GM18520 (cell line): ENCODE results near the gene TIGAR.

Source experiments
- ATAC-seq: cut with Tn5 transposase; IDR thresholded peaks from one replicate; pipeline ENCODE4 v1.9.1; 2021; ENCODE audit not compliant: unreplicated experiment

Gene TIGAR

GRCh38 chr12:4303750-4304149 is 17.3 kb upstream of the TIGAR start:
- ATAC-seq, result no peak

- ATAC-seq, result no peak
These were observed 13.2 kb upstream of the TIGAR start for GRCh38 chr12:4307593-4308333.

GRCh38 chr12:4308334-4308950 is 12.6 kb upstream of the TIGAR start:
- ATAC-seq, result no peak

- no peak for ATAC-seq
These were observed 9.2 kb upstream of the TIGAR start for GRCh38 chr12:4311776-4312175.

GRCh38 chr12:4312251-4312650 is 8.8 kb upstream of the TIGAR start:
- no peak for ATAC-seq

GRCh38 chr12:4320497-4320852 is 538 bp upstream of the TIGAR start:
- peak; percentile 7 for ATAC-seq

- no peak for ATAC-seq
These were observed 1.7 kb downstream of the TIGAR start for GRCh38 chr12:4322726-4323125.

- ATAC-seq, result no peak
These were observed 2.4 kb downstream of the TIGAR start for GRCh38 chr12:4323396-4323795.

- ATAC-seq, result no peak
These were observed 3.4 kb downstream of the TIGAR start for GRCh38 chr12:4324366-4324765.

- no peak for ATAC-seq
These were observed 5.0 kb downstream of the TIGAR start for GRCh38 chr12:4325966-4326365.

- no peak for ATAC-seq
These were observed 6.3 kb downstream of the TIGAR start for GRCh38 chr12:4327293-4327692.

GRCh38 chr12:4330203-4330602 is 9.2 kb downstream of the TIGAR start:
- no peak for ATAC-seq

GRCh38 chr12:4331221-4331620 is 10.2 kb downstream of the TIGAR start:
- ATAC-seq, result no peak

- no peak for ATAC-seq
These were observed 10.8 kb downstream of the TIGAR start for GRCh38 chr12:4331842-4332241.

GRCh38 chr12:4346931-4347330 is 25.9 kb downstream of the TIGAR start:
- ATAC-seq, result no peak

- ATAC-seq, result no peak
These were observed 32.8 kb downstream of the TIGAR start for GRCh38 chr12:4353785-4354208.

GRCh38 chr12:4355156-4356040 is 34.4 kb downstream of the TIGAR start:
- no peak for ATAC-seq

GRCh38 chr12:4356041-4356327 is 35.0 kb downstream of the TIGAR start:
- no peak for ATAC-seq

- ATAC-seq, result no peak
These were observed 45.1 kb downstream of the TIGAR start for GRCh38 chr12:4366090-4366489.

GRCh38 chr12:4369548-4369947 is 48.5 kb downstream of the TIGAR start:
- no peak for ATAC-seq

- ATAC-seq, result no peak
These were observed 49.3 kb downstream of the TIGAR start for GRCh38 chr12:4370265-4370664.

- no peak for ATAC-seq
These were observed 51.6 kb downstream of the TIGAR start for GRCh38 chr12:4372653-4373052.
